SK-N-SH (cell line): ENCODE measurements around the gene HERC4. TPM values are rescaled to one million over a fixed set of nuclear protein-coding genes. Genes with fewer than 3 reads are reported as not detected.

ENCODE experiments used
- CTCF ChIA-PET: fragments of 300-600, 350-600 bp; formaldehyde crosslinking; extraction: SDS; loops from one replicate; lab custom pipeline; 2021; lab: Yijun Ruan, JAX
- POLR2A ChIA-PET: fragments of 350-600 bp; sonication (Branson Sonifier 250); formaldehyde crosslinking; extraction: SDS; loops from one replicate; lab custom pipeline; 2020; ENCODE audit warnings: antibody characterized with exemption, inconsistent platforms; lab: Yijun Ruan, JAX
- DNase-seq: peaks from one replicate; pipeline ENCODE4 v3.0.0; 2012
- H2AFZ ChIP-seq: fragments of 200-600 bp; sonication (generic); 2 replicates; pipeline ENCODE4 v1.8.1; 2016; ENCODE audit warnings: antibody characterized with exemption, mild to moderate bottlenecking, low read depth
- H3F3A ChIP-seq: fragments of 200-600 bp; sonication (generic); replicated peaks from 2 replicates; pipeline ENCODE3; 2016; ENCODE audit warnings: antibody characterized with exemption, mild to moderate bottlenecking; ENCODE audit not compliant: insufficient read depth
- H3K27ac ChIP-seq, 2 experiments: fragments of 200-500 bp in 1 of 2; fragments of 200-600 bp in 1 of 2; sonication (Bioruptor generic) in 1 of 2; sonication (generic), shearing (Covaris generic) in 1 of 2; 2 replicates each; pipeline versions ENCODE4 v1.5.1 to v1.6.1; 2014 to 2016; ENCODE audit warnings: low read depth in 2 of 2, inconsistent platforms in 1 of 2, low read length in 1 of 2, mild to moderate bottlenecking in 1 of 2, mixed read lengths in 1 of 2
- H3K27me3 ChIP-seq: fragments of 200-600 bp; sonication (generic), shearing (Covaris generic); 2 replicates; pipeline ENCODE4 v1.6.1; 2016; ENCODE audit warnings: mixed run types; ENCODE audit not compliant: insufficient read depth
- H3K36me3 ChIP-seq, 2 experiments: fragments of 200-500 bp in 1 of 2; fragments of 200-600 bp in 1 of 2; sonication (Bioruptor generic) in 1 of 2; sonication (generic) in 1 of 2; replicated peaks in 1 of 2; 2 replicates each; pipeline versions ENCODE3 to v1.5.1; 2014 to 2016; ENCODE audit warnings: low read length in 1 of 2, mild to moderate bottlenecking in 1 of 2; ENCODE audit not compliant: insufficient read depth in 2 of 2, control insufficient read depth in 1 of 2
- H3K4me1 ChIP-seq, 2 experiments: fragments of 200-500 bp in 1 of 2; fragments of 200-600 bp in 1 of 2; sonication (Bioruptor generic) in 1 of 2; sonication (generic), shearing (Covaris generic) in 1 of 2; 2 replicates each; pipeline versions ENCODE4 v1.5.1 to v1.6.1; 2014 to 2016; ENCODE audit warnings: low read depth in 1 of 2, low read length in 1 of 2, mixed run types in 1 of 2; ENCODE audit not compliant: insufficient read depth in 2 of 2, control insufficient read depth in 1 of 2
- H3K4me2 ChIP-seq: fragments of 200-600 bp; sonication (generic), shearing (Covaris generic); 2 replicates; pipeline ENCODE4 v1.6.1; 2017; ENCODE audit warnings: mixed run types
- H3K4me3 ChIP-seq, 2 experiments: fragments of 200-500 bp in 1 of 2; fragments of 200-600 bp in 1 of 2; sonication (Bioruptor generic) in 1 of 2; sonication (generic), shearing (Covaris generic) in 1 of 2; 2 replicates each; pipeline versions ENCODE4 v1.5.1 to v1.8.1; 2014 to 2016; ENCODE audit warnings: low read depth in 2 of 2, inconsistent platforms in 1 of 2, low read length in 1 of 2, mild to moderate bottlenecking in 1 of 2, mixed read lengths in 1 of 2, moderate library complexity in 1 of 2
- H3K79me2 ChIP-seq: fragments of 200-600 bp; sonication (generic); 2 replicates; pipeline ENCODE4 v1.8.1; 2017; ENCODE audit warnings: mild to moderate bottlenecking; ENCODE audit not compliant: insufficient read depth
- H3K9ac ChIP-seq: fragments of 200-600 bp; sonication (generic); 2 replicates; pipeline ENCODE4 v1.6.1; 2017; ENCODE audit warnings: mixed run types
- H3K9me2 ChIP-seq: fragments of 200-600 bp; sonication (generic); 2 replicates; pipeline ENCODE4 v1.6.1; 2017; ENCODE audit warnings: mixed run types
- H3K9me3 ChIP-seq: fragments of 200-600 bp; sonication (generic); 2 replicates; pipeline ENCODE4 v1.6.1; 2017; ENCODE audit warnings: mixed run types, mild to moderate bottlenecking, moderate library complexity
- H4K20me1 ChIP-seq: fragments of 200-600 bp; sonication (generic); 2 replicates; pipeline ENCODE4 v1.6.1; 2017; ENCODE audit warnings: mild to moderate bottlenecking, mixed run types; ENCODE audit not compliant: insufficient read depth
- FOSL2 ChIP-seq: IDR thresholded peaks from 2 replicates; pipeline ENCODE4 v1.4.0; 2012; ENCODE audit warnings: low read depth, mild to moderate bottlenecking, moderate library complexity, borderline replicate concordance
- GABPA ChIP-seq: IDR thresholded peaks from 2 replicates; pipeline ENCODE4 v1.4.0; 2012; ENCODE audit warnings: low read depth, mild to moderate bottlenecking
- MXI1 ChIP-seq: IDR thresholded peaks from 2 replicates; pipeline ENCODE4 v1.6.1; 2012; ENCODE audit warnings: mild to moderate bottlenecking, low read depth, low read length, improper control_type of control experiment
- NRF1 ChIP-seq: IDR thresholded peaks from 2 replicates; pipeline ENCODE4 v1.6.1; 2012; ENCODE audit warnings: low read depth, mild to moderate bottlenecking, low read length
- RFX5 ChIP-seq: IDR thresholded peaks from 2 replicates; pipeline ENCODE4 v1.6.1; 2012; ENCODE audit warnings: mild to moderate bottlenecking, improper control_type of control experiment, low read length
- TAF1 ChIP-seq: IDR thresholded peaks from 2 replicates; pipeline ENCODE4 v1.6.1; 2012; ENCODE audit warnings: low read depth, mild to moderate bottlenecking, low read length, moderate library complexity, borderline replicate concordance
- TEAD4 ChIP-seq: IDR thresholded peaks from 2 replicates; pipeline ENCODE4 v1.4.0; 2012; ENCODE audit warnings: mild to moderate bottlenecking, borderline replicate concordance; ENCODE audit not compliant: insufficient read depth
- YY1 ChIP-seq: IDR thresholded peaks from 2 replicates; pipeline ENCODE4 v1.4.0; 2012; ENCODE audit warnings: low read depth, mild to moderate bottlenecking
- whole genome bisulfite sequencing: methylation state at CpG from one replicate; pipeline ENCODE4 v1.1.6; 2017; ENCODE audit warnings: low lambda C conversion rate; 5-methylcytosine and 5-hydroxymethylcytosine counted together
- polyA plus RNA-seq, 3 experiments: library from polyadenylated mRNA; depleted of rRNA; stranded (reverse); fragments of >200 nt; gene quantifications; 2 replicates each; pipeline ENCODE4 v1.2.3, GENCODE V29; 2012
- TF ChIP-seq, protein P1 (sequence below): IDR thresholded peaks from 2 replicates; pipeline ENCODE4 v1.4.0; 2012; ENCODE audit warnings: low read depth, borderline replicate concordance
- TF ChIP-seq, protein P2 (sequence below): IDR thresholded peaks from 2 replicates; pipeline ENCODE4 v1.4.0; 2012; ENCODE audit warnings: low read depth, borderline replicate concordance
- TF ChIP-seq, protein P3 (sequence below): fragments of 200-600 bp; sonication (generic); IDR thresholded peaks from 2 replicates; pipeline ENCODE4 v1.6.1; 2017; ENCODE audit warnings: antibody characterized with exemption, mild to moderate bottlenecking, moderate library complexity

Gene HERC4
- polyA plus RNA-seq, 1 of the 3 experiments (the other 2 are of a cell fraction): 16.2 TPM

DNA sequence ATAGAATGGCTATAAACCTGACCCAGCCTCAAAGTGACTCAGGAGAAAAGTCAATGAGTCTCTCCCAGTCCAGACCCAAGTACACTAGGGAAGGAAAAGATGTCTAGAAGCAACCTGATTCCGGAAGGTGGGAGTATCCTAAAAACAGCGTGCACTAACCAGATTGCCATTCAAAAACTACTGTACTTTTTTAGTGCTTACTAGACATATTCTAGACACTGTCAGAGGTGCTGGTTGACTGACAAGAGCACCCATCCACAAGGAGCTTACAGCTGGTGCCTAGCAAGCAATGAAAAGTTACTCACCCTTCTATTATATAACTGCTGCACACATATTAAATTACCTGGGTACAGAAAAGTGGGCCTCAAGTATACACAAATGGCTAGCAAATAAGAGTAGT is 109.6 kb downstream of the HERC4 start (continued):
- TF ChIP-seq, protein P1, sequence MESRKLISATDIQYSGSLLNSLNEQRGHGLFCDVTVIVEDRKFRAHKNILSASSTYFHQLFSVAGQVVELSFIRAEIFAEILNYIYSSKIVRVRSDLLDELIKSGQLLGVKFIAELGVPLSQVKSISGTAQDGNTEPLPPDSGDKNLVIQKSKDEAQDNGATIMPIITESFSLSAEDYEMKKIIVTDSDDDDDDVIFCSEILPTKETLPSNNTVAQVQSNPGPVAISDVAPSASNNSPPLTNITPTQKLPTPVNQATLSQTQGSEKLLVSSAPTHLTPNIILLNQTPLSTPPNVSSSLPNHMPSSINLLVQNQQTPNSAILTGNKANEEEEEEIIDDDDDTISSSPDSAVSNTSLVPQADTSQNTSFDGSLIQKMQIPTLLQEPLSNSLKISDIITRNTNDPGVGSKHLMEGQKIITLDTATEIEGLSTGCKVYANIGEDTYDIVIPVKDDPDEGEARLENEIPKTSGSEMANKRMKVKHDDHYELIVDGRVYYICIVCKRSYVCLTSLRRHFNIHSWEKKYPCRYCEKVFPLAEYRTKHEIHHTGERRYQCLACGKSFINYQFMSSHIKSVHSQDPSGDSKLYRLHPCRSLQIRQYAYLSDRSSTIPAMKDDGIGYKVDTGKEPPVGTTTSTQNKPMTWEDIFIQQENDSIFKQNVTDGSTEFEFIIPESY: no peak
- TF ChIP-seq MXI1 (no peak), FOSL2 (no peak), NRF1 (no peak)

DNA sequence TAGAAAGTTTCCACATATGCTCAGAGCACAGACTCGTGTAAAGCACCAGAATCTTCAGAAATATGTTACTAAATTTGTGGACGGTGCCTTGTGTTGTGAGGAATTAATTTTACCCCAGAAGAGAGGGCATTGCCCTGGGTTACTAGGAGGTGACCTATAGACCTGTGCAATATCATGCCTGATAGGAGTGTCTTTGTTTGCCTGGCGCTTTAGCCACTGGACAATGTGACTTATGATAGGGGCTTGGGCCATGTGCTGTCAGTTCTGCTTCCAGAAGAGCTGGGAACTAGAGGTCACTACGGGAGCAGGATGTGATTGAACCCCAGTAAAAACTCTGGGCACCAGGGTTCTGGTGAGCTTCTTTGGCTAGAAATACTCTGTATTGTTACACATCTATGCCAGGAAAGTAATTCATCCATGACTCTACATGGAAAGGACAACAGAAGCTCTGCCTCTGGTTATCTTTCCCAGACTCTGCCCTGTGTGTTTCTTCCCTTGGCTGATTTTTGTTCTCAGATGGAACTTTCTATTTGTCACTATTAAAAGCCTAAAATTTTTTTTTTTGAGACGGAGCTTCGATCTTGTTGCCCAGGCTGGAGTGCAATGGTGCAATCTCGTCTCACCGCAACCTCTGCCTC is 115.1 kb downstream of the HERC4 start:
- ChIA-PET CTCF (interaction anchor here (1.1 to 1.2 kb wide), 2 partner anchors 91 to 253 kb away, joined by 3 to 4 read pairs; no protein-coding TSS in a partner anchor), POLR2A (no interaction called here)
- Histone ChIP-seq H3K27ac (no peak overlapping the region), H3K9ac (no peak overlapping the region), H3K79me2 (no peaks in the 10 kb centered on the region), H3F3A (peaks cover 4% of the 10 kb centered on the region), H3K4me3 (no peak overlapping the region), H3K4me2 (no peak overlapping the region), H3K36me3 (peaks cover 41 to 54% of the 10 kb centered on the region in 2 experiments), H3K9me3 (no peaks in the 10 kb centered on the region), H3K27me3 (no peaks in the 10 kb centered on the region), H2AFZ (no peak overlapping the region), H3K4me1 (no peaks in the 10 kb centered on the region), H3K9me2 (no peaks in the 10 kb centered on the region), H4K20me1 (no peaks in the 10 kb centered on the region)
- no peak for TF ChIP-seq YY1
- peak; percentile 1 for DNase-seq
- 97% methylated on average over 8 of the region's 8 CpGs for WGBS

DNA sequence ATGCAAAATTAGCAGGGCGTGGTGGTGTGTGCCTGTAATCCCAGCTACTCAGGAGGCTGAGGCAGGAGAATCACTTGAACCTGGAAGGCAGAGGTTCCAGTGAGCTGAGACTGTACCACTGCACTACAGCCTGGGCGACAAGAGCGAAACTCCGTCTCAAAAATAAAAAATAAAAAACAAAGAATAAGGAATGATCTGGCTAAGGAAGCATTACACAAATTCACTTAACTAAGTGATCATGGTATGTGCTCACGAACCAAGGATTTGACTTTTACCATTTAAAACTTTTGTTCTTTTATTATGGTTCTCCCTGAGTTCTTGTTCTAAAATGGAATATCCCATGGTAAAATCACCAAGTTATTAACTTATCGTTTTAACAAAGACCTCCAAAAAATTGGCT is 119.5 kb downstream of the HERC4 start:
- H3F3A ChIP-seq: peaks cover 4% of the 10 kb centered on the region
- no peak overlapping the region for H2AFZ ChIP-seq
- H3K9me2 ChIP-seq: no peaks in the 10 kb centered on the region
- H3K4me3 ChIP-seq: no peak overlapping the region
- H3K27me3 ChIP-seq: no peaks in the 10 kb centered on the region
- H3K79me2 ChIP-seq: no peaks in the 10 kb centered on the region
- no peak overlapping the region for H3K27ac ChIP-seq
- ChIA-PET POLR2A (no interaction called here), CTCF (interaction anchor here (1.8 kb wide), 1 partner anchor 13 kb away, joined by 5 read pairs; no protein-coding TSS in a partner anchor)
- H3K36me3 ChIP-seq: peaks cover 41 to 42% of the 10 kb centered on the region in 2 experiments
- H3K9me3 ChIP-seq: no peaks in the 10 kb centered on the region
- H3K4me2 ChIP-seq: no peak overlapping the region
- no peak overlapping the region for H3K9ac ChIP-seq
- TF ChIP-seq MXI1: no peak
- no peaks in the 10 kb centered on the region for H3K4me1 ChIP-seq
- H4K20me1 ChIP-seq: no peaks in the 10 kb centered on the region
- no peak for DNase-seq
- 97% methylated on average over 6 of the region's 6 CpGs for WGBS

DNA sequence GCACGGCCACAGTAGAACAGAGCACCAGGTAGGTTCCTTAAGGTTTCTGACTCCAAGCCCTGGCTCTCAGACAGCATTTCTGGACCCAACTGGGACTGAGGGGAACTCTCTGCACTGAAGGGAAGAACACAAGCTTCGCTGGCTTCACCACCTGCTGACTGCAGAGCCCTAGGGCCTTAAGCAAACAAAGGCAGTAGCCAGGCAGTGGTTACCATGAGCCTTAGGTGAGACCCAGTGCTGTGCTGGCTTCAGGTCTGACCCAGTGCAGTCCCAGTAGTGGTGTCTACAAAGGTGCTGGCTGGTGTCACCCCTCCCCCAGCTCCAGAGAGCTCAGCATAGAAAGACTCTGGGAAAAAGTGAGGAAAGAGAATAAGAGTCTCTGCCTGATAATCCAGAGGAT is 131.2 kb downstream of the HERC4 start:
- Histone ChIP-seq H3K9me3 (no peaks in the 10 kb centered on the region), H2AFZ (no peak overlapping the region), H3K4me3 (no peak overlapping the region), H3K36me3 (peaks cover 24 to 79% of the 10 kb centered on the region in 2 experiments), H3K4me2 (no peak overlapping the region), H3K4me1 (no peaks in the 10 kb centered on the region), H3F3A (no peaks in the 10 kb centered on the region), H3K9ac (no peak overlapping the region), H4K20me1 (no peaks in the 10 kb centered on the region), H3K9me2 (no peaks in the 10 kb centered on the region), H3K79me2 (peaks cover 17% of the 10 kb centered on the region; the same call in 1 of the 2 replicates), H3K27ac (no peak overlapping the region), H3K27me3 (no peaks in the 10 kb centered on the region)
- POLR2A ChIA-PET: no interaction called here
- DNase-seq: no peak
- CTCF ChIA-PET: no interaction called here
- 80% methylated on average over 1 of the region's 2 CpGs for WGBS
- TF ChIP-seq TEAD4 (no peak), TAF1 (no peak), GABPA (no peak), RFX5 (no peak)
- TF ChIP-seq, protein P2, sequence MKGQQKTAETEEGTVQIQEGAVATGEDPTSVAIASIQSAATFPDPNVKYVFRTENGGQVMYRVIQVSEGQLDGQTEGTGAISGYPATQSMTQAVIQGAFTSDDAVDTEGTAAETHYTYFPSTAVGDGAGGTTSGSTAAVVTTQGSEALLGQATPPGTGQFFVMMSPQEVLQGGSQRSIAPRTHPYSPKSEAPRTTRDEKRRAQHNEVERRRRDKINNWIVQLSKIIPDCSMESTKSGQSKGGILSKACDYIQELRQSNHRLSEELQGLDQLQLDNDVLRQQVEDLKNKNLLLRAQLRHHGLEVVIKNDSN: no peak
- TF ChIP-seq, protein P3, sequence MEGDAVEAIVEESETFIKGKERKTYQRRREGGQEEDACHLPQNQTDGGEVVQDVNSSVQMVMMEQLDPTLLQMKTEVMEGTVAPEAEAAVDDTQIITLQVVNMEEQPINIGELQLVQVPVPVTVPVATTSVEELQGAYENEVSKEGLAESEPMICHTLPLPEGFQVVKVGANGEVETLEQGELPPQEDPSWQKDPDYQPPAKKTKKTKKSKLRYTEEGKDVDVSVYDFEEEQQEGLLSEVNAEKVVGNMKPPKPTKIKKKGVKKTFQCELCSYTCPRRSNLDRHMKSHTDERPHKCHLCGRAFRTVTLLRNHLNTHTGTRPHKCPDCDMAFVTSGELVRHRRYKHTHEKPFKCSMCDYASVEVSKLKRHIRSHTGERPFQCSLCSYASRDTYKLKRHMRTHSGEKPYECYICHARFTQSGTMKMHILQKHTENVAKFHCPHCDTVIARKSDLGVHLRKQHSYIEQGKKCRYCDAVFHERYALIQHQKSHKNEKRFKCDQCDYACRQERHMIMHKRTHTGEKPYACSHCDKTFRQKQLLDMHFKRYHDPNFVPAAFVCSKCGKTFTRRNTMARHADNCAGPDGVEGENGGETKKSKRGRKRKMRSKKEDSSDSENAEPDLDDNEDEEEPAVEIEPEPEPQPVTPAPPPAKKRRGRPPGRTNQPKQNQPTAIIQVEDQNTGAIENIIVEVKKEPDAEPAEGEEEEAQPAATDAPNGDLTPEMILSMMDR: no peak
